ENCODE results near the gene AMIGO1.

AMIGO1 gene

DNA sequence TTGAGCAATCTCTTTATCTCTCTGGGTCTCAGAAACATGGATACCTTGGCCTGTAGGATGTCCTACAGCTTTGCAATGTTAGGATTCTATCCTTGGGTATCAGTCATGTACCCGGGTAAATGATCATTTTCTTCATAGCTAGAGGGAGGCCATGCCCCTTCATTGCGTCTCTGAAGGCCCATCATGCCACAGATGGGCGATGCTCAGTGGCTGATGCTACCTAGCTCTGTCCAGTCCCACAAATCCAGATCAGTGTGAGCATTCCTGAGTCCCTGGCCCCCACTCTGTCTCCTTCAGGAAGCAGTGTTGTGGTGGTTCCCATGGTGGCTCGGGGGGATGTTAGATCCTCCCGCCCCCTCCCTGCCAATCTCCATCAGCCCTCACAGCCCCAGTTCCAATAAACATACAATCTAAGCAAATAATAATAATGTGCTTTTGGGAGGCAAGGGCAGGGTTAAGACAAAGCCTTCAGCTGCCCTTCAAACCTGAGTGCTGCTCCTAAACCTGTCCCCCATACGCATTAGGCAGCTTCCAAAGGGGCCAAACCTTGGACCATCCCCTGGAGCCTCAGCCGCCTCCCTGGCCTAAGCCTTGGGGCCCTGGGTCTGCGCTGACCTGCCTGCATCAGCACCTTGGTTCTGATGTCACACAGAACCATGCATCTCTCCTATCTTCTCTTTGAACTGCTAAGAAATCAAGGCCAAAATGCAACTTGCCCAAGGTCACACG, 29.5 kb upstream of the AMIGO1 start:
- Mint-ChIP-seq H3K9me3 (no peaks in the 10 kb centered on the region), H3K4me3 (no peak overlapping the region), H3K27ac (no peak overlapping the region), H3K4me1 (ENCODE audit: low read depth) (no peaks in the 10 kb centered on the region), H3K36me3 (ENCODE audit: low read depth) (no peaks in the 10 kb centered on the region), H3K27me3 (ENCODE audit: low read depth) (no peaks in the 10 kb centered on the region)

DNA sequence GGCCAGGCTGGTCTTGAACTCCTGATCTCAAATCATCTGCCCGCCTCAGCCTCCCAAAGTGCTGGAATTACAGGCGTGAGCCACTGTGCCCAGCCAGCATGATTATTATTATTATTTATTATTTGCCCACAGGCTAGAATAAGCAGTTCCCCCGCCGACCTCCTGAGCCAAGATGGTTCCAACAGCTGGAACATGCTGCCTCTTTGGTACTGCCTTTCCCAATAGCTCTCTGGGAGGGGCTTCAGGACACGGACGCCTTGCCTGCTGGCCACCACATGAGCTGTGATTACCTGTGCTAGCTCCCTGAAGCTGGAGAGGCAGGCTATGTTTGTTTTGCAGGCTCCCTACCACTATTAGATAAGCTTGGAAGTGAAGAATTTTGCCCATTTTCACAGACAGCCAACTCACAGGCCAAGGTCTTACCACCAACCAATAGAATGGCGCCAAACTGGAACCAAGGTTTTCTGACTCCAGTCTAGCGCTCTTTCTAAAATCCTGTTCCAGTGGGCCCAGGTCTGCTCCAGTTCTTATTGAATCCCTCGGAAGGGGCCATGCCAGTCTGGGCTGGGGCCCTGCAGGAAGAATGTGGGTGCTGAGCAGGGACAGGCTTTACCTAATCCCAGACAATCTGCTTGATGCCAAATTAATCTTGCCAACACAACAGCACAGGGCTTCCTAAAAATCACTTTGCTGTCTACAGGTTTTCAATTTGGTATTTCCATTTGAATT, 28.1 kb upstream of the AMIGO1 start:
- Mint-ChIP-seq H3K36me3 (ENCODE audit: low read depth) (no peaks in the 10 kb centered on the region), H3K4me3 (no peak overlapping the region), H3K4me1 (ENCODE audit: low read depth) (peaks cover 3% of the 10 kb centered on the region), H3K27me3 (ENCODE audit: low read depth) (no peaks in the 10 kb centered on the region), H3K9me3 (no peaks in the 10 kb centered on the region), H3K27ac (no peak overlapping the region)

DNA sequence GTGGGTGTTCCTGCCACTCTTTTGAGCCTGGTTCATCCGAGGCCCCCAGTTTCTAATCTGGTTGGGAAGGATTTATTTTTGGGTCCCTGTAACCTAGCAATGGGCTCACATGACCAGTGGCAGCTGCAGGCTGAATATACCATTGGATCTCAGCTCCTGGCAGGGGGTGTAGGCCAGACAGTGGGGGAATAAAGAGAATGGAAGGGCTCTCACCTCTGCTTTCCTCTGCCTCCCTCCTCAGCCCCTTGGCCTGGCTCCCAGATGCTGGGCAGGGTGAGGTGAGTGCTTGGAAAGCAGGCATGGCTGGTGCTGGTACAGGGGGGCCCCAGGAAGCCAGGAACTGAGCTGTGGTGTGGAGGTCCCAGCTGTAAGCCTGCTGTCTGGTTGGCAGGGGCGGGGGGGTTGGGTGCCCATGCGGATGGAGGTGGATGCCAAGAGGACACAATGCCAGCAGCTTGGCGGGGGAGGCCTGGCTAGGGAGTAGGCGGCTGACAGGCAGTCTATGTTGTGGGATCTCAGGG, 26.5 kb upstream of the AMIGO1 start:
- H3K4me3 Mint-ChIP-seq, result no peak overlapping the region
- no peaks in the 10 kb centered on the region for H3K36me3 Mint-ChIP-seq (ENCODE audit: low read depth)
- peaks cover 17% of the 10 kb centered on the region for H3K4me1 Mint-ChIP-seq (ENCODE audit: low read depth)
- no peak overlapping the region for H3K27ac Mint-ChIP-seq
- H3K9me3 Mint-ChIP-seq, result no peaks in the 10 kb centered on the region
- no peaks in the 10 kb centered on the region for H3K27me3 Mint-ChIP-seq (ENCODE audit: low read depth)

DNA sequence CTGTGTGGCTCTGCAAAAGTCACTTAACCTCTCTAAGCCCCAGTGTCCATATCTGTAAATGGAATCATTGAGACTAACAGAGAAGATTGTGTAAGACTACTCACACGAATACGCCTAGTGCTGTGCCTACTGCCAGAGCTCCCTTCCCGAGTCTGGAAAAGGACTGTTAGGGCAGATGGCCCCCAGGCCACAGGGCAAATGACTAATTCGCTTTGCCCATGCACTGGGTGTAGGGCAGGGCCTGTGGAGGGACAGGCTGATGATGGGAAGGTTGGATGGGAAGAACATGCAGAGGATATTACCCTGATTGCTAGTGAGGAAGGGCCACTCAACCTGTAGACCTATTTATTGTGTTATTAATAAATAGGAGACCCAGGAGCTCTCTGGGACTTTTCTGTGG, 26.0 kb upstream of the AMIGO1 start:
- Mint-ChIP-seq H3K27ac (no peak overlapping the region), H3K9me3 (no peaks in the 10 kb centered on the region), H3K27me3 (ENCODE audit: low read depth) (no peaks in the 10 kb centered on the region), H3K4me1 (ENCODE audit: low read depth) (peaks cover 20% of the 10 kb centered on the region), H3K4me3 (no peak overlapping the region), H3K36me3 (ENCODE audit: low read depth) (no peaks in the 10 kb centered on the region)

DNA sequence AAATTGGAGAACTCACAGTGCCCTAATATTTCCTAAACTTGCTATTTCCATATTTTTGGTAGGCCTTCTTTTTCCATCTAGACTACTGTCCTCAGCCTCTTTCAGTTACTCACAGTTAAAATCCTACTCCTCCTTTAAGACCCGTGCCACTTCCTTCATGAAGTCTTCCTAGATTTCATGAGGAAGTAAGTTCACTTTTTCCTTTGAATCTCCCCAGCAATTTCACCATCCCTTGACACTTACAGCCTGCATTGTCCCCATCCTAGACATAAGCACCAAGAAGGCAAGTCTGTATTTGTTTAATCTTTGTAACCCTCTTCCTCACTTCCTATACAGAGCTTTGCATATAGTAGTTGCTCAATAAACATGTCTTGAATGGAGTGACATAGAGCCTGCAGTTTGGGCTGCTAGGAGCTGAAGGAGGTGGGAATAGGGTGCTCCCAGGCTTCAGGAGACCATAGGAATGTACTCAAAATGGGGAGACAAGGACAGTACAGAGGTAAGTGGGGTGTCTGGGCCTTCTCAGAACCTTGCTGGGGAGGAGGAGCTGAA, 24.9 kb upstream of the AMIGO1 start:
- no peaks in the 10 kb centered on the region for H3K9me3 Mint-ChIP-seq
- no peak overlapping the region for H3K27ac Mint-ChIP-seq
- peaks cover 20% of the 10 kb centered on the region for H3K4me1 Mint-ChIP-seq (ENCODE audit: low read depth)
- no peak overlapping the region for H3K4me3 Mint-ChIP-seq
- H3K27me3 Mint-ChIP-seq (ENCODE audit: low read depth), result no peaks in the 10 kb centered on the region
- H3K36me3 Mint-ChIP-seq (ENCODE audit: low read depth), result no peaks in the 10 kb centered on the region

DNA sequence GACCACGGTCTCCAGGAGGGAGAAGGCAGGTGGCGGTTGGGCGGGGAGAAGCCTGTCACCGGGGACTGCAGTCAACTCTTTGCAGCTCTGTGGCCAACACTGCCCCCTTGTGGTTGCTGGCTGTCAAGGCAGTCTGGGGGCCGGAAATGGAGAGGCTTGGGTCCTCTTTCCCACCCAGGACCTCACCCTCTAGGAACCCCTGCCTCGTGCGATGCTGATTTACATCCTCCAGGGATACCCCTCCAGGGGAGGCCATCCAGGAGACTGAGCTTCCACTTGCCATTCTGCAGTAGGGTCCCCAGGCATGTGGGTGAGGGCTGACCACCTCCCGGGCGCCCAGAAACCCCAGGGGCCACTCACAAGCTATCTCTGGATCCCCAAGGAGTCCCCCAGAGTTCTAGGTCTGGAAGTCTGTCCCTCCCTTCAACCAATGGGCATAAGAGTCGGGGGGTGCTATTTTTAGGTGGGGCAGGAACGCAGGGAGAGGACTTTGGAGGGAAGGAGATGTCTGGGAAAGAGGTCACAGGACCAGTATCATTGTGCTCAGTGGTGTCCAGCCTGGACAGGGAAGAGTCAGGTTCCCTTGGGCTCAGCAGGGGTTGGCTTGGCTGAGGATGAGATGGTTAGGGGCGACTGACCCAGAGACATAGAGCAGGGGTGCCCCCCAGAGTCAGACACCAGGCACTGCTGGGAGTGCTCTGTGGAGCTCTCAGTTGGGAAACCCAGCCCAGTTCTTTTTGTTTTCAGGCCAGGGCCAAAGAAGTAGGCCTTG, 23.0 kb upstream of the AMIGO1 start:
- H3K36me3 Mint-ChIP-seq (ENCODE audit: low read depth), result no peaks in the 10 kb centered on the region
- no peaks in the 10 kb centered on the region for H3K9me3 Mint-ChIP-seq
- peak overlapping the region; percentile 65 for H3K4me3 Mint-ChIP-seq
- peak overlapping the region; percentile 86 for H3K27ac Mint-ChIP-seq
- no peaks in the 10 kb centered on the region for H3K27me3 Mint-ChIP-seq (ENCODE audit: low read depth)
- peaks cover 20% of the 10 kb centered on the region for H3K4me1 Mint-ChIP-seq (ENCODE audit: low read depth)

DNA sequence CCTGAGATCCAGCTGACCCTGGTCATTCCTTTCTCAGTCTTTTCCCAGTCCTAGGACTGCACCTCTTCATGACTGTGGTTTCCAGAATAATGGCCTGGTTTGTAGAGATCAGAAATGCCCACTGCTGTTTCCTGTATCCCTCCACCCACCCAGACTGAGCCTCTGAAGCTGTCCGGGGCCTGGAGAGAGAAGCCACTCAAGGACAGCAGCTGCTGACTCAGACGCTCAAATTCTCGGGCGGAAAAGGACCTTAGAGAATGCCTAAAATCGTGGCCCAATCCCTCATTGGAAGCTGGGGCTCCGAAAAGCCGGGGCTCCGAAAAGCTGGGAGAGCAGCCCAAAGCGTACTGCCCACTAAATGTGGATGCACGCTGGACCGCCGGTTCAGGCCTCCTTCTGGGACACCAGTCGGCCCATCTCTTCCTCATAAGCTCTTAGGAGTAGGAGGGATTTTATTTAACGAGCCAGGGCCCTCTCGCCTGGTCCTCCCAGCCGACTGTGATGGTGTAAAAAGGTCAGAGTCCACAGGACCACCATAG, 22.4 kb upstream of the AMIGO1 start:
- peaks cover 20% of the 10 kb centered on the region for H3K4me1 Mint-ChIP-seq (ENCODE audit: low read depth)
- no peak overlapping the region for H3K4me3 Mint-ChIP-seq
- peaks cover 2% of the 10 kb centered on the region for H3K27me3 Mint-ChIP-seq (ENCODE audit: low read depth)
- H3K27ac Mint-ChIP-seq, result peak overlapping the region; percentile 86
- no peaks in the 10 kb centered on the region for H3K9me3 Mint-ChIP-seq
- no peaks in the 10 kb centered on the region for H3K36me3 Mint-ChIP-seq (ENCODE audit: low read depth)

DNA sequence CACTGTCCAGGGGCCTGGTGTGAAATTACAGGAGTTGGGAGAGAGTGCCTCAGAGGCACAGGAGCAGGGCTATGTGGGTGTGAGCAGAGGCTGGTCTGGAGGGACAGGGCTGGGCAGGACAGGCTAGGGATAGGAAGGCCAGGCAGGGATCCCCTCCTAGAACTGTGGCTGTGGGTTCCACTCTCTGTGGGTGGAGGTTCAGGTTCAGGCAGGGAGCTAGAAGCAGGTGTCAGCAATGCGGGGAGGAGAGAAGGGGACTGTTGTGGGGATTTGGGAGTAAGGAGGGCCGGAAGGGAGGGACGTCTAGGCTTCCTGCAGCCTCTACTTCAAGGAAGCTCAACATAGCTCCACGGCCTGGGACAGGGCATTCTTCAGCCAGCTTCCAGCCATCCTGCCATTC, 21.9 kb upstream of the AMIGO1 start:
- peaks cover 20% of the 10 kb centered on the region for H3K4me1 Mint-ChIP-seq (ENCODE audit: low read depth)
- H3K27me3 Mint-ChIP-seq (ENCODE audit: low read depth), result peaks cover 7% of the 10 kb centered on the region
- H3K9me3 Mint-ChIP-seq, result no peaks in the 10 kb centered on the region
- peak overlapping the region; percentile 62 for H3K27ac Mint-ChIP-seq
- no peaks in the 10 kb centered on the region for H3K36me3 Mint-ChIP-seq (ENCODE audit: low read depth)
- peak overlapping the region; percentile 13 for H3K4me3 Mint-ChIP-seq

DNA sequence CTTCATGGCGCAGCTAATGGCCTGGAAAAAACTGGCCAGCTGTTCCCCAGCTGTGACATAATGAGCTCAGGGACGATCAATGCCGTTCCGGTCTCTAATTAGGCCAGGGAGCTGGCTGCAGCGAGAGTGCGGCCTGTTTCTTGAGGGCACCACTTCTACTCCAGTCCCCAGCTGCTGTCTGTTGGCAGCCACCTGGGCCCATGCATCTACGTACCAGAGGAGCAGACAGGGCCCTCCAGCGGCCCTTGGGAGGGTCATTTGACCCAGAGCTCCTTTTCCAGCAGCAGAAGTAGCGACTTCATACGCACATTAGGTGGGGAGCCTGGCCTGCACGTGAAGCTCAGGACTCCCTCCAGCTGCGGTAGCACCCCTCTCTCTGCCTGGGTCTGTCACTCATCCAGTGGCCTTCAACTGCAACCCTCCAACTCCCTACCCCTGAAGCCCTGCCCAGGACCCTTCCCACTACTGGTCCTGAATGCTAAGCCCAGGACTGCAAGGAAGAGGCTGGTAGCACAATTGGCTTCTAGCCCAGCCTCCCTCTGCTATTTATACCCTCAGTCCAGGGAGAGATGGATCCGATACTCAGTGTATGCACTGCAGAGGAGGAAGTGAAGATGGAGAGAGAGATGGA, 21.0 kb upstream of the AMIGO1 start:
- H3K4me3 Mint-ChIP-seq, result peak overlapping the region; percentile 13
- H3K4me1 Mint-ChIP-seq (ENCODE audit: low read depth), result peaks cover 20% of the 10 kb centered on the region
- H3K9me3 Mint-ChIP-seq, result no peaks in the 10 kb centered on the region
- no peak overlapping the region for H3K27ac Mint-ChIP-seq
- H3K36me3 Mint-ChIP-seq (ENCODE audit: low read depth), result no peaks in the 10 kb centered on the region
- H3K27me3 Mint-ChIP-seq (ENCODE audit: low read depth), result peaks cover 11% of the 10 kb centered on the region

DNA sequence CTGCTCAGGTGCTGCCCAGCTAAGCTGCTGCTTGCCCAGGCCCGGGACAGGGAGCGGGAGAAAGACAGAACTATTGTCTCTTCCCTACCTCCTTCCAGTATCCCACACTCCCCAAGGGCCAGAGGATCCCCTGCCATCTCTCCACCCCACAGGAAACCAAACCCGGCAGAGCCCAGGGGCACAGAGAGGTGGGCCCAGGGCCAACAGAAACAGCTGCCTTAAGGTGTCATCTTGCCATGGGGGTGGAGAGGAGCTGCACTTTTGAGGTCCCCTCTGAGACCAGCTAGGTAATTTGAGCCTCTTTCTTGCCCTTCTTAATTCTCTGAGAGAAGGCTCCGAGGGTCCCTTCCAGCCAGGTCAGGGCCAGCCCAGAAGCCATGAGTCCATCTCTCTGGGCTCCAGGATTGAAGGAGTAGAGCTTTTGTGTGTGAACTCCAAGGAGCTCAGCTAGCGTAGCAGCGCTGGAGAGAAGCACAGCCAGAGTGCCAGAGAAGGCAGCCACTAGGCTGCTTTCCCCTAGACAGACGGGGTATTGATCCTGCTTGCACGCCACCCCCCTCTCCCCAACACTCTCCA, 20.4 kb upstream of the AMIGO1 start:
- Mint-ChIP-seq H3K27ac (no peak overlapping the region), H3K4me3 (no peak overlapping the region), H3K9me3 (no peaks in the 10 kb centered on the region), H3K27me3 (ENCODE audit: low read depth) (peaks cover 11% of the 10 kb centered on the region), H3K36me3 (ENCODE audit: low read depth) (no peaks in the 10 kb centered on the region), H3K4me1 (ENCODE audit: low read depth) (peaks cover 20% of the 10 kb centered on the region)

DNA sequence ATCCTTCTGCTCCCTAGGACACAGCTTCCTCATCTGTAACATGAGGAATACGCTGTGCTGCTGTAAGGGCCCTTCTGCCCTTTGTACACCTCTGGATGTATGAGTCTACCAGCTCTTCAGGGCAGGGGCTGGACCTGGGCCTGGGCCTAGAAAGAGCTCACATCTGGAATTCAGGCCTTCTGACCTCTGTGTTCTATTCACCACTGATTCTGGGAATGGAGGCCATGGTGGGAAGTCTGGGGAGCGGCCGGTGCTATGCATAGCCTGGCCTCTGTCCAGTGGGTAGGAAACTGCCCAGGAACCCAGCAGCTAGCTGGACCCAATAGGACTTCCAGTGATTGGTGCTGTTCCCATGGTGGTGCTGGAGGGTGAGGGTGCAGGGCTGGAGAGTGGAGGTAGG, 19.2 kb upstream of the AMIGO1 start:
- no peak overlapping the region for H3K4me3 Mint-ChIP-seq
- peak overlapping the region; percentile 39 for H3K27ac Mint-ChIP-seq
- H3K9me3 Mint-ChIP-seq, result no peaks in the 10 kb centered on the region
- H3K36me3 Mint-ChIP-seq (ENCODE audit: low read depth), result no peaks in the 10 kb centered on the region
- H3K27me3 Mint-ChIP-seq (ENCODE audit: low read depth), result peaks cover 16% of the 10 kb centered on the region
- H3K4me1 Mint-ChIP-seq (ENCODE audit: low read depth), result peaks cover 20% of the 10 kb centered on the region

DNA sequence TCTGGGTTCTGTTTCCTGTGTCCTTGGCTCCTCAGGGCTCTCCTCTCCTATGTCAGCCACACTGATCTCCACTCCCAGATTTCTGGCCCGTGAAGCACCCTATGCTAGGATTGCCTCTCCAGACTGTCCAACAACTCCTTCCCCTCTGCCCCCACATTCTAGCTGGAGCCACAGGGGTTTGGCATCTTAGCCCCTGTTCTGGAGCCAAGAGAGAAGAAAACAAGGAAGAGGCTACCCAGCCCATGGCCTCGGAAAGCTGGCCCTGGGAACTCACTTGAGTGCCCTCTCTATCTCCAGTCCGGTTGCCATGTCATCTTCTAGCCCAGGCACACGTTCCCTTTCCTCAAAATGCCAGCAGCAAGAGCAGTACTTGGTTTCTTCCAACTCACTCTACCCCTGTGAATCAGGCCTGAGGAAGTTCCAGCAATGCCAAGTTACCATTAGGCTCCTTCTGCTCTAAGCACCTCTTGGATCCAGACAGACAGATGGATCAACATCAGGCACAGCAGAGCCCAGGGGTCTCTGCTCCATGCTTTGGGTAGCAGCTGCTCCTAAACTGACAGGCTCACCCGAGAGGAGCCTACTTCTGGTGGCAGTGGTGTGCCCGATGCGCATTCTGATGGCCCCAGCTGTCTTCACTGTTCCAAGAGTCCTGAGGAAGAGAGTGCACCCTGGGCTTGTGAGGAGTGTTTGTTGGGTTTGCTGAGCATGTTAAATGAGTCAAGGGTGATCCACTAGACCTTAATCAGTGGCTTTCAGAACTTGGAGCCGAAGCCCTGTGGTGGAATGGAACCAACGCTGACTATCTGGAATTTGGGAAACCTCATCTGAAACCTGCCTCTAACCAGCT, 18.5 kb upstream of the AMIGO1 start:
- no peak overlapping the region for H3K4me3 Mint-ChIP-seq
- H3K9me3 Mint-ChIP-seq, result no peaks in the 10 kb centered on the region
- H3K36me3 Mint-ChIP-seq (ENCODE audit: low read depth), result no peaks in the 10 kb centered on the region
- no peak overlapping the region for H3K27ac Mint-ChIP-seq
- peaks cover 16% of the 10 kb centered on the region for H3K27me3 Mint-ChIP-seq (ENCODE audit: low read depth)
- H3K4me1 Mint-ChIP-seq (ENCODE audit: low read depth), result peaks cover 20% of the 10 kb centered on the region
